NCI-H2081 (cell line): ENCODE data around the gene BICRAL.
"Not testable (repeated sequence)": the region's sequence is repeated elsewhere in the genome, so short reads cannot be mapped to it uniquely, and the experiment has no call there.

Experiments
- DNase-seq, 2 experiments: peaks; one replicate each; lab custom pipeline; 2025; lab: John Stamatoyannopoulos, UW

Gene BICRAL

DNA sequence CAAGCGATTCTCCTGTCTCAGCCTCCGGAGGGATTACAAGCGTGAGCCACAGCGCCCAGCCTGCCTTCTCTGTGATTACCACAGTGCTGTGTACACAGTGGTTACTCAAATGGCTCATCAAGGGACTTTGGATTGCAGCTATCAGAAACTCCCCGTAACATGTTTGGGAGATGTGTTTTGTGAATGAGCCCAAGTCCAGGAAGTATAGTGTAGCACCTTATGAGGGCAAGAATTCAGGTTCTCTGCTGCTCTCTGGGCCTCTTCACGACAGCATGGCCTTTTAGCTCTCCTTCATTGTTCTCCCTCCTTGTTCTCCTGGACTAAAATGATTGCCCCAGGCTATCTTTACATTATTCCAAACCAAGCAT, 63.5 kb downstream of the BICRAL start:
- DNase-seq, result peak in 1 of 2 experiments; percentile 41

DNA sequence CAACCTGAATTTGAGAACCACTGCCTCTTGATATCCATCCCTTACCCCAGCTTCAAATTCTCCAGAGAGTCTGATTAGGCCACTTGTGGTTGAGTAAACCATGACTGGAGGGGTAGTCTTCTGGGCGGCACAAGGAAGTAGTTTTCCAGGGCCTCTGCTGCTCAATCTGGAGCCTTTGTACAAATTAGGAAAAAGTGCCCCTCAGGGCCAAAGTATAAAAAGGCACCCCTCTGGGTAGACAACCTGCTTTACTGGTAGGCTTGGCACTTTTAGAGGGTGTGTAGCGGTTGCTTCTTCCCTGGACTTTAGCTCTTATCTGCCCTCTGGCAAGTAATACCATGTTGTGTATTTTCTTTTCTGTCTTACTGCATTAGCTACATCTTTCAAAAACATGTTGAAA, 64.7 kb downstream of the BICRAL start:
- no peak for DNase-seq

DNA sequence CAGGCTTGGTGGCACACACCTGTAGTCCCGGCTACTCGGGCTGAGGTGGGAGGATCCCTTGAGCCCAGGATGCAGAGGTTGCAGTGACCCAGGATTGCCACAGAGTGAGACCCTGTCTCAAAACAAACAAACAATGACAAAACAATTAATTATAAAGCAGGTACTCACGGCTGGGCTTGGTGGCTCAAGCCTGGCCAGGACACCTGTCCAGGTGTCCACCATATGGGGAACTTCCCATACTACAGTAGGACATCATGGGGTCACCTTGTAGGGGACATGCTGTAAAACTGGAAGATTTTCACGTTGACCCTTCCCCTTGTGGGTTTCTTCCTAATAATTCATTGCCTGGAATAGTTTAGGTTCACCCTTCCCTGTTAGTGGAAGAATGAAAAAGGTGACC, 66.8 kb downstream of the BICRAL start:
- DNase-seq, result no peak

- DNase-seq, result no peak
Measured at GRCh38 chr6:42851599-42851998, 69.7 kb downstream of the BICRAL start.

DNA sequence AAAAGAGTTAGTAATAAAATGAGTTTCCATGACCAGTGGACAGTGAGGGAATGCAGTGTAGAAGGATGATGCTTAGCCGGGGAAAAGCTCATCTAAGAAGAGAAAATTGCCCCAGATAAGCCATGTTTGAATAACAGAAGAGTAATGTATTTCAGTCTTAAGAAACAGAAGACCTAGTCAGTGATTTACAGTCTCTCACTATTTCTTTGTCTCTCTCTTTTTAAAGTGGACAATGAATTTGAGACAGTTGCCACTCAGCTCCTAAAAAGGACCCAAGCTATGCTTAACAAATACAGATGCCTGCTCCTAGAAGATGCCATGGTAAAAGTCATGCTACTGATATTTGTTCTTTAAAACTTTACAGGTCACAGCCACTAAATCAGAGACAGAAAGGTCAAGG, 78.2 kb downstream of the BICRAL start:
- DNase-seq, result no peak

GRCh38 chr6:42860481-42860880, 78.6 kb downstream of the BICRAL start:
- no peak for DNase-seq

GRCh38 chr6:42864602-42865001, 82.8 kb downstream of the BICRAL start:
- no peak for DNase-seq

- no peak for DNase-seq
Measured at GRCh38 chr6:42870145-42870936, 88.5 kb downstream of the BICRAL start.

- DNase-seq, result no peak
Measured at GRCh38 chr6:42871711-42872110, 89.9 kb downstream of the BICRAL start.

GRCh38 chr6:42873313-42873712, 91.5 kb downstream of the BICRAL start:
- no peak for DNase-seq

GRCh38 chr6:42877695-42878094, 95.8 kb downstream of the BICRAL start:
- no peak for DNase-seq

- DNase-seq, result peak; percentile 74 to 91
Measured at GRCh38 chr6:42879372-42880239, 97.8 kb downstream of the BICRAL start, which contains the start of gene RPL7L1. Gene RPL7L1 (plus strand): TSS chr6:42879616. CDS start chr6:42879911, 295 bp downstream.

GRCh38 chr6:42880240-42880817, 98.5 kb downstream of the BICRAL start:
- DNase-seq, result not testable (repeated sequence)

DNA sequence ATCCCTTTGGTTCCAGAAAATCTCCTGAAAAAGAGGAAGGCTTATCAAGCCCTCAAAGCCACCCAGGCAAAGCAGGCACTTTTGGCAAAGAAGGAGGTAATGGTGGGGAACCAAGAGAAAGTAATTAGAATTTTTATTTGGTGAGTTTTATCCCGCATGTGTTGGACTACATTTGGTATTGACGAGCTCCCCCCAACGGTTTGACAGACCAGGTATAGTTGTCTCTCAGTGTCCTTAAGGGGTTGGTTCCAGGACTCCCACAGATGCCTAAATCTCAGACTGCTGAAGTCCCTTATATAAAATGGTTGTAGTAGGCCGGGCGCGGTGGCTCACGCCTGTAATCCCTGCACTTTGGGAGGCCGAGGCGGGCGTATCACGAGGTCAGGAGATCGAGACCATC, 99.0 kb downstream of the BICRAL start:
- DNase-seq, result not testable (repeated sequence)

- no peak for DNase-seq
Measured at GRCh38 chr6:42885702-42886101, 103.8 kb downstream of the BICRAL start.

GRCh38 chr6:42888201-42888600, 106.3 kb downstream of the BICRAL start:
- not testable (repeated sequence) for DNase-seq

GRCh38 chr6:42889815-42890214, 108.0 kb downstream of the BICRAL start:
- peak in 1 of 2 experiments; percentile 21 for DNase-seq

GRCh38 chr6:42890311-42891198, 108.7 kb downstream of the BICRAL start:
- peak; percentile 93 to 96 for DNase-seq

DNA sequence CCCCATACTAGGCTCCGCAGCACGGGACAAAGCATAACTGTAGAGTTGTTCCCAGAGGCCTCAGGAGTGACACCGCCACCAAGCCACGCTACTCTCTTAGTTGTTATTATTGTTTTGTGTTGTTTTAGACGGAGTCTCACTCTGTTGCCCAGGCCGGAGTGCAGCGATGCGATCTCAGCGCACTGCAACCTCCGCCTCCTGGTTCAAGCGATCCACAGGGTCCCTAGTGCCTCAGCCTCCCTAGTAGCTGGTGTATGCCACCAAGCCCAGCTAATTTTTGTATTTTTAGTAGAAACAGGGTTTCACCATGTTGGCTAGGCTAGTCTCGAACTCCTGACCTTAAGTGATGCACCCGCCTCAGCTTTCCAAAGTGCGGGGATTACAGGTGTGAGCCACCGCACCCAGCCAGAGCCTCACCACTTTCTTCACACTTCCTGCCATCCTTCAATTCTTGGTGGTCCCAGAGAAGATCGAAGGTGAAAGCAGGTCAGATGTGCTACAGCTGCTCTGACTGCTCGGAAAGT, 109.4 kb downstream of the BICRAL start:
- no peak for DNase-seq

- DNase-seq, result not testable (repeated sequence)
Measured at GRCh38 chr6:42894041-42894828, 112.4 kb downstream of the BICRAL start.
